ENCODE results near the gene FABP1.

The FABP1 gene

DNA sequence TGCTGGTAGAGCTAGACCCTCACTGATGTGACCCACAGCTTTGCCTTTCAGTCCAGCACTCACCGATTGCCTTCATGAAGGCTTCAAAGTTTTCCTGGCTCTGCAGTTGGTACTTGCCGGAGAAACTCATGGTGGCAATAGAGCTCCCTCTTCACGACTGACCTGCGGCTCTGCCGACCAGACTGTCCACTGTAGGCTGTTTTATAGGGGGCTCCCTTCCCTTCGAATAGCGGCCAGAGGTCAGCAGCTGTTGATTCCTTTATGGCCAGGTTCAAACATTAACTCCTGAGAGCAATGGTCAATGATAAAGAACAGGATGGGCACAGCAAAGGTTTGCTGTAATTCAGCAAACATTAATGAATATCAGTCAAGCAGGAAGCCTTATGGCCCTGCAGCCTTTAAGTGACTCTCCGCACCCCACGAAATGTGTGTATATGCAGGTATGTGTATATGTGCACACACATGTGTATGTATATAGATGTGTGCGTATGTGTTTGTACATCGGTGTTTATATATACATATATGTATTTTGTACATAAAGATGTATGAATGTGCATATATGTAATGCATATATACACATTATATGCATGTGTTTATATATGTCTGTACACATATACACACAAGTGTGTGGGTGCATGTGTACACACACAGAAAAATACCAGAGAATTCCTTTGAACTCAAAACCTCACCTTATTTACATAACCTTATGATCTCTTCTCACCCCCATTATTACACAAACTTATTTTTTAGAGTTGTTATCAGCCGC is at the start of gene FABP1:
Gene FABP1 (minus strand): TSS at position 175 of the 766 bp plus-strand sequence. CDS start 45 bp downstream, at position 130.
- DNase-seq, result no peak

DNA sequence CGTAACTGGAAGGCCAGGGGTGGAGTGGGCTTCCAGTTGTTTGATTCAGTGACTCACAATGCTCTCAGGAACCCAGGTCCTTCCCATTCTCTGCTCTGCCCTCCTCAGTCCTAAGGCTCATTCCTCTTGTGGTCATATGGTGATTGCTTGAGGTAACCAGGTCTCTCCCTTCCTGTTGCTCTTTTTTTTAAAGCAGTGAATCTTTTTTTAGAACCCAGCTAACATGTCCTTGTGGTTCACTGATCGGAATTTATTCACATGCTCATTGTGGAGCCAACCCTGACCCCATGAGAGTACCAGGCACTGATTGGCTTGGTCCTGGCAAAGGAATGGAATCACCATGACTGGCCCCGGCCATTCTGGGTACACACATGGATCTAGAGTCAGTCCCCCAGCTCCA is 49.7 kb upstream of the FABP1 start:
- no peak for DNase-seq

DNA sequence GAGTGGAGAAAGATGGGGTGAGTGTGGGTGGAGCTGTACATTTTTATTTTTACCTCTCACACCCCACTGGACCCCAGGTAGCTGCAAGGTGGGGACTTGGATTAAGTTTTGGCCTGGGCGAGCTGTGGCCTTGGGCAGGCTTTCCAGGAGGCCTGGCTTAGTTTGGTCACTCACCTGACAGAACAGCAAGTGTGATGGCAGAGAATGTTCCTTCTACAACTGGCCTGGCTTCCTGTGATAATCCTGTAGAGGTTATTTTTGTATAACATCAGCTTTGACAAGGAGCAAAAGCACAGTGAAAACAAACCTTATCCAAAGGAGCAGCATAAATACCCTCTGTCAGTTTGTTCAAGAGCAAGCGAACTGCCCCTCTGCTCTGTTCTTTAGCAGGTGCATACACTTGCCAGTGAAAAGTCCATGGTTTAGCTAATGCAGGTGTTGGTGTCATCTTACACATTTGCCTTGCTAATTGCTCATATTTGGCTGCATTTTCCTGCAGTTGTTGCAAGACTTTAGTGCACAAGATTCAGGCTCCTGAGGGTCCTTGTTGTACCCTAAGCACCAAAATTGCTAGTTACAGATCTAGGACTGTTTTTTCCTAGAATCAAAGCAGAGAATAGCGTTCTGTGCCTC is 48.6 kb upstream of the FABP1 start:
- DNase-seq, result no peak

DNA sequence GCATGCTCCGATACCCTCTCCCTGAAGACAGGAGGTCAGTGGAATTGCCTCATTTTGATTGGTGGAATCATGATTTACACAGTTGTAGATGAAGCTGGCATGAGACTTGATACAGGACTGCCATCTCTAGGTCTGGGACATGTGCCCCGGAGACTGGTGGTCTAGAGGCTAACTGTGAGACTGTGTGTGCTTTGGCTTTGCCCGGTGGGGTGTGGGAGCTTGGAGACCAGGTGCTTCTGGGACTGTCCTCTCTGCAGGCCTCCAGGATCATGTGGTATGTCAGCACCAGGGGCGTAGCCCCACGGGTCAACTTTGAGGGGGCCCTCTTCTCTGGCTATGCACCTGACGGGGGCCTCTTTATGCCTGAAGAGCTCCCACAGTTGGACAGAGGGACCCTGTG is 45.0 kb upstream of the FABP1 start:
- no peak for DNase-seq

DNA sequence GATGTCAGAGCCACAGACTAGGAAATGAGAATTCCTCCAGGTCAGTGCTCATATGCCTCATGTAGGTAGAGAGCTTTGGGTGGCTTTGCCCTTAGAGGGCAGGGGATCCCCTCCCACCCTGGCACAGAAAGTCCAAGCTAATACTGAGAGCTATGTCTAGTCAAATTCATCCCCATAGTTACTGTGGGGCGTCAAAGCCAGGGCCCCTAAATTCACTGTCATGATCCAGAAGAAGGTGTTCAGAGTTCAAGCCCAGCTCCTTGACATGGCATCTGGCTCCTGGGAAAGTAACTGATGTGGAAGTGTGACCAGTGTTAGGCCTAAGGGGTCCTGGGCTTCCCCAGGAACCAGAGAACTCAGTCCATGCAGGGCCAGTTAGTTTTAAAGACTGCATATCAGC is 44.1 kb upstream of the FABP1 start:
- no peak for DNase-seq

DNA sequence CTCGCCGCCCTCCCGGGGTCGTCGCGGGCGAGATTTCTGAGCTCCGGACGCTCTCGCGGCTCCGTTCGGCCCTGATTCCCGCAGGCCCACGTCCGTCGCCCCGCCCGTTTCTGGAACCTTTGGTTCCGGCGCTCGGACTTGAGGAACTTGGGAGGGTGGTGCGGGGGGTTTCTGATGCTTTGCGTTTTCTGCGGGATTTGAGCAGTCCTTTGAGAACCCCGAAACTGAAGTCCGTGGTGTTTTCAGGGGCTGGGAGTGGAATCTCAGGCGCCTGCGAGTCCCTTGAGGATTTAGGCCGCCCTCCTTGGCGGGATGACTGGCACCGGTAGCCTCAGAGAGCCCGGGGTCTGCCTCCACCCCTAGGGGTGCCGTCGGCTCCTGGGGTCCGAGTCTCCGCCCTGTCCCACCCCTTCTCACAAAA is 42.6 kb upstream of the FABP1 start:
- DNase-seq, result no peak

DNA sequence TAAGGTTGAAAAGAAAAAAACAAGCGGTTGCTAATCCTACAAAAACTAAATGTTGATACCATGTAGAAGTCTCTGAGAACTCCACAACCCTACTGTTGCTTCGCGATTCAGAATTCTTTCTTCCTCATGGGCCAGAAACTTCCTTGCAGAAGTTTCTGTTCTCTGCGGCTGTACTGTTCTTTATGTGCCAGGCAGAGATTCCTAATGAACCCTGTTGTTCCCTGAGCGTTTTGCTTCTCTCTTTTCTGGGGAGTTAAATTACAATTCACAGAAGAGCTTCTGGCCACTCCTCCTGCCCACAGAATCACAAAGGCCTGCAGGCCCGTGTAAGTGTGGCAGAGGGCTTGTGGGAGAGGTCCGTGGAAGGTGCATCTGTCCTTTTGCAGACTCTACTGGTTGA is 40.5 kb upstream of the FABP1 start:
- DNase-seq, result no peak

DNA sequence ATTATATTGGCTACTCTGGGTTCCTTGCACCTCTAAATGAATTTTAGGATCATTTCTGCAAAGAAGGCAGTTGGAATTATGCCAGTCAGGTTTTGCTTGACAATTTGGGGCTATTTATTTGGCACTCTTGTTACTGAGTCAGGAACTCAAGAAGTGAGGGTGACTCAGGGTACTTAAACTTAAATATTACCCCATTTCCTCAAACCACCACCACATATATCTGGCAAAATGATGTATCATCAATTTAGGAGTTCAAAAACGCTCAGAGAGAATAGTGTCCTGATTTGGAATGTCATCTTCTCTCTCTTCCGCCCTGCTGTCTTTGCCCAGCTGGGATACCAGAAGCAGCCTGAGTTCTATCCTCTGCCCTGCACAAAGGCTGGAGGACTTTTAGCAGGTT is 39.9 kb upstream of the FABP1 start:
- no peak for DNase-seq

DNA sequence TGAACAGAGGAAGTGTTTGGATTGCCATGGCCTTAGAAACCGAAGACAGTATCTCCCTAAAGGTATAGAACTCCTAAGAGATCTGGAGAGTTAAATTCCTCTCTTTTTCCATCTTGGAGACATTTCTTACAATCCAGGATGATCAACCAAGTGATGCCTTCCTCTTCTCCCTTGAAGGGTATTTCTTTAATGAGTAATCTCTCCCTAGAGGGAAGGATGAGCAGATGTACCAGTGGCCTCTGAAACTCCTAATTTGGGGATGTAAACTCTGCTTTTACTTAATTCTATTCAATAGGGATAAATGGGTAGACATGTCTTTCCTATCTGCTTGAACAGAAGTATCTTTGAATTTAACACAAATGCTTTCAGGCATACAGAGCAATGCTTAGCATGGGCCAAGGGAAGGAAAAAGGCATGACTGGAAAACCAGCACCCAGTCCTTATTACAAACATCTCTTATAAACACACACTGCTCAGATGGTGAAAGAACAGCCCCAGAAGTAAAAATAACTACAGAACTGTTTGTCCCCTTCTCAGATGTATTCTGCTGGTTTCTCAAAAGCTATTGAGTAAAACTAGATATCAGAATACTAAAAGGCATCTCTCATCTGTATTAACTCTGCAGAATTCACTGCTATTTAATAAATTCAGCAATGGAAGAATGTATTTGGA is 37.6 kb upstream of the FABP1 start:
- DNase-seq, result no peak

DNA sequence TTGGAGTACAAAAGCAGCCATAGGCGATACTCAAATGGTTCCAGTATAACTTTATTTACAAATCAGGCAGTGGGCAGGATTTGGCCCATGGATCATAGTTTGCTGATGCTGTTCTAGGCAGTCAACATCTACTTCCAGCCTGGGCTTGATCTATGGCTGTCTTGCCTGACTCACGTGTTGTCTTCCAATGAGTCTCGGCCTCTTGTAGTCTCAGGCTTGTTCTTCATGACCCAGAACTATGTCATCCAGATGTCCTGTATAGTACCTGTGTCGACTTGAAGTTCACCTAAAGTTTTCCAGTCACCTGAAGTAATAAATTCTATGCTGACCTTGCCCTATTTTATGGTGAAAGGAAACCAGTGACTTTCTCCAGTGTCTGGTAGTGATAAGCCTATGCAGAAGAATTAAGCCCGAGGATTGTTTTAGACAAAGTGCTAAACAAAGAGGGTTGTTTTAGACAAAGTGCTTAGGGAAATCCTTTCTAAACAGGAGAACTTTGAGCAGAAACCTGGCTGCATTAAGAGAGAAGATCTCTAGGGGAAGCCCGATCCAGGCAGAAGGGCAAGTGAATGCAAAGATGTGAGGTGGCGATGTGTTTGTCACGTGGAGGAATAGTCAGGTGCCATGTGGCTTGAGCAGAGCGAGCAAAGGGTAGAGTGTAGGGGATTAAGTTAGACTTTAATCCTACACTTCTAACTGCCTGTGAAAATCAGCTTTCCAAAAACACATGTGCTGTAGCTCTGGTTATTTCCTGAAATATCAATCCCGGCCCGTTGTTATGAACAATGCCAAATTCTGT is 33.8 kb upstream of the FABP1 start:
- DNase-seq, result no peak

DNA sequence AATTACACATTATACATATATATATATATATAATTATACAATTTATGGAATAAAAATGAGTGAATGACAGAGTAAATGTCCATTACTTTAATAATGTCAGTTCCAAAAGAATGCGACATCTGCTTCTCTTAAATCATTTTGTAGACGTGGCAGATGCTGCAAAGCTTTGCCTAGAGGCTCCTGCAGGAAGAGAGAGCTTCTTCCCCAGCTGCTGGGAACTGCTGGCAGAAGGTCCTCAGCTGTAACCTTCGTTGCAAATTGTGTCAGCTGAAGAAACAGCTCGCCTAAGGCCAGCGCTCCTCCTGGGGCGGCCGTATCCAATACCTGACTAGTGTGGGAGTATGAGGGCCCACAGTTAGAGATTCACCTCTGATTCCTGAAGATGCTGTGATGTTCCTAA is 32.7 kb upstream of the FABP1 start:
- no peak for DNase-seq

DNA sequence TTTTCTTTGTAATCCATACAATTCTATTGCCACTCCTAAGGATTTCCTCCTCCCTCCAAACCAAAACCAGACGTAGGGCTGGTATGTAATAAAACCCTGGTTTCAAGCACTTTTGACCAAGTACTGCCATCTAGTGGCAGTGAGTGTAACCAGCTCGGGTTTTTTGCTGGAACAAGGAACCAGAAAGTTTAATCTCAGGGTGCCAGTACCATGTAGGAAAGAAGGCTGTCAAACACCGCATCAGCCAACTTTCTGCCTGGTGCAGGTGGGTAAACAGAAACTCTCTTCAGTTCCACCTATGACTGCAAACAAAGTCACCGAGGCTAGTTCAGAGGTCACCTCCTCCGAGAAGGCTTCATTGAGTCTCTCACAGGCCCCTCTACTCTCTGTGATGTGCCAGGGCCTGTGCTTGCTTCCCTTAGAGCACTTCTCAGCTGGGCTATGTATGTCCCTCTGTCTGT is 32.1 kb upstream of the FABP1 start:
- DNase-seq, result peak; percentile 9 to 70

DNA sequence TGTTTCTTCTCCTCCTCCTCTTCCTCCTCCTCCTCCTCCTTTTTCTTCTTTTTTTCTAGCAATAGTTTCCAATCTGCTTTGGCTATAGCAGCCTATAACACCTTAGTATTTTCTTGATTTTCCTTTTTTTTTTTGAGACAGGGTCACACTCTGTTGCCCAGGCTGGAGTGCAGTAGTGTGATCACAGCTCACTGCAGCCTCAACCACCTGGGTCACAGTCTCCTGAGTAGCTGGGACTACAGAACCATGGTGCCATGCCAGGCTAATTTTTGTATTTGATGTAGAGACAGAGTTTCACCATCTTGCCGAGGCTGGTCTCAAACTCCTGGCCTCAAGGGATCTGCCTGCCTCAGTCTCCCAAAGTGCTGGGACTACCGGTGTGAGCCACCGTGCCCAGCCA is 31.6 kb upstream of the FABP1 start:
- DNase-seq, result no peak

DNA sequence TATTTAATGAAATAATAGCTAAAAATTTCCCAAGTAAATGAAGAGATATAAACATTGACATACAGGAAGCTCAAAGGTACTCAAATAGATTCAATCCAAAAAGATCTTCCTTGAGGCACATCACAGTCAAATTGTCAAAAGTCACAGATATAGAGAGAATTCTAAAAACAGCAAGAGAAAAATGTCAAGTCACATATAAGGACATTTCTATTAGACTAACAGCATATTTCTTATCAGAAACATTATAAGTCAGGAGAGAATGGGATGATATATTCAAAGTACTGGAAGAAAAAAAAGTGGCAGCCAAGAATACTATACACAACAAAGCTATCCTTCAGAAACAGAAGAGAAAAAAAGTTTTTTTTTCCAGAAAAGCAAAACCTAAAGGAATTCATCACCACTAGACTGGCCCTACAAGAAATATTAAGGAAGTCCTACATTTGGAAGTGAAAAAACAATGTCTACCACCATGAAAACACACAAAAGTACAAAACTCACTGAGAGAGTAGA is 21.1 kb upstream of the FABP1 start:
- DNase-seq, result no peak

DNA sequence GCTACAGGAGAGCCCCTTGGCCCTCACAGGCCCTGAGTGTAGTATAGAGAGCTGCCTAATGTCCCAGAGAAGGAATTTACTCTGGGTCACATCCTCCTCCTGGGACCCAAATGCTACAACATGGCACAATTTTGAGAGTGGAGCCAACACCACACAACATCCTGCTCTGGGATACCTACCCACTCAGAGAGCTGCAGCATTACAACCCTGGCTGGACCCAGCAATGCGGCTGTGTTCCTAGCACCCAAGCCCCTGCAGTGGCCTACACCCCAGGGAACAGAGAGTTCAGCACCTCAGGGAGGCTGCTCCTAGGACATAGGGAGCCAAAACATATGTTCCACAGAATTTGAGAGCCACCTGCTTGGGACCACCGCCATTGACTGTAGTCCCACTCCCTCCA is 19.3 kb upstream of the FABP1 start:
- no peak for DNase-seq

DNA sequence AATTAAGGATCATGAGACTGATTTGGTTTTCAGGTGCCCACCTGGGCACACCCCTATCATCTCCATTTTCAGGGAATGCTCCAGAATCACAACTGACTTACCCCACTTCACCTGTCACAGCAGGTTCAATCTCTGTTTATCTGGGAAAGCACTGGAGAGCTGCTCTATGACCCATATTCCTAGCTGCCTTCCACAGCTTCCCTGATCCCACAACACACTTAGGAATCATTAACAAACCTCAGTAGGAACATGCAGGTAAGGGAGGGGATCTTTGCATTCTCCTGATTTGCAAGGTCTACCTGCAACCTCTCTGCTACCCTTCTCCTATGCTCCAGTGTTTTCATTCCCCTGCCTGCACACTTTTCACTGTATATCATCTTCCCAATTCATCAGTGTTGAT is 18.7 kb upstream of the FABP1 start:
- no peak for DNase-seq

DNA sequence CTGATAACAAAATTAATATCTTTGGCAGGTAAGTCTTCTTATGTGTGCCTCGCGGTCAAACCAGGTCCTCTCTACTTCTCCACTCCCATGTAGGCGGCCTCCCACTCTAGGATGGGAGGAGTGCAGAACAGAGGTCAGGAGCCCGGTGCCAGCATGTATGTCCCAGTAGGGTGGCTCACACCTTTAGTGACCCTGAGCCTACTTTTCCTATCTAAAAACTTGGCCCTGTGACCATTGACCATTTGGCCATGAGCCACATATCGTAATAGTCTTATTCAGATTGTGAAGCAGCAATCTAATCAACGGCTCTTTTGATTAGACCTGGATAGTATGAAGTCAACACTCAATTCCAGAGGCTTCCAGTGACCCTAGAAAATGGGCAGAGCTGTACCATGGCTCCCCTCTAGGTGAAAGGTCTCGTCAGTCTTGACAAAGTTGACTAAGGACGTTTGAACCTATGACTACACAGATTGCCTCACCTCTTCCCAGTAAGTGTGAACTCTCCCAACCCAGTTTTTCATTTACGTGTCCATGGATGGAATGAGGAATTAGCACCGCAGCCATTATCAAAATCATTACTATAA is 17.1 kb upstream of the FABP1 start:
- DNase-seq, result no peak

DNA sequence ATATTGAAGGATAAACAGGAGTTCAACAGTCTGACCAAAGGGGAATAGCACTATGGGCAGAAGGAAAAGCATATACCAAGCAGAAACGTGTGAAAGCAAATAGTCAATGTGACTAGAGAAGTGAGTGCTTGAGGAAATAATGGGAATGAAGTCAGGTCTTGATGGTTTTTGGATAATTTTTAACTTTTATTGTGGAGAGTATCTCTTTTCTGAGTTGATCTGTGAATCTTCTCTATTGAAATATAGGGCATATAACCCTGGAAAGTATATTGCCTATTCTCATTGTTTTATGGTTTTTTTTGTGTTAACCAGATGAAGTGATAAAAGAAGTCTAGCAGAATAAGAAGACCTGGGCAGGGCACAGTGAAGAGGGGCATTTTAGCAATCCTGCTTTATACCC is 16.4 kb upstream of the FABP1 start:
- no peak for DNase-seq

DNA sequence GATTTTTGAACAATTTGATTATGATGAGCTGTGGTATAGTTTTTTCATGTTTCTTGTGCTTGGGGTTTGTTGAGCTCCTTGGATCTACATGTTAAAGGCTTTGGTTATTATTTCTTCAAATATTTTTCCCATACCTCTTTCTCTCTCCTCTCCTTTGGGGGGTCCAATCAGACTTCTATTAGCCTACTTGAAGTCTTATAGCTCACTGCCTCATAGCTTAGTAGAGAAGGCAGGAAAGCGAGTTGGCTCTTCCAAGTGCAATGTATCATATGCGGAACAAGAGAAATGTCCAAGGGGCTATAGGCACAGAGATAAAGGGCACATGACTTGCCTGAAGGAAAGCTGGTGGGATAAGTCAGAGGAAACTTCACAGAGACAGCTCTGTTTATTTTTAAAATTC is 14.1 kb upstream of the FABP1 start:
- no peak for DNase-seq

DNA sequence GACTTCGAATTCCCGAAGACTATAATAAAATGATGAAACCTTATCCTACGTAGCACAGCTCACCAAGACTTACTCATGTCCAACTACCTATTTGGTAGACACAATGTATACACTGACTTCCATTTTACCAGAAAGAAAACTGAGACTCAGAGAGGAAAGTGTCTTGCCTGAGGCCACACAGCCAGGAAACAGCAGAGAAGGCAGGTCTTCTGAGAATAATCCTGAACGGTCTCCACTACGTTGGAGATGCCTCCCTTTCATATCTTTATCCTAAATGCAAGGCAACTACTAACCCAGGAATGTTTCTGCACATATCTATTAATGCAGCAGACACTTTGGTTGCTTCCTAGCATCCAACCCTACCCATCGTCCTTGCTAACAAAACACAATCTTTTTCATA is 11.9 kb upstream of the FABP1 start:
- DNase-seq, result no peak

DNA sequence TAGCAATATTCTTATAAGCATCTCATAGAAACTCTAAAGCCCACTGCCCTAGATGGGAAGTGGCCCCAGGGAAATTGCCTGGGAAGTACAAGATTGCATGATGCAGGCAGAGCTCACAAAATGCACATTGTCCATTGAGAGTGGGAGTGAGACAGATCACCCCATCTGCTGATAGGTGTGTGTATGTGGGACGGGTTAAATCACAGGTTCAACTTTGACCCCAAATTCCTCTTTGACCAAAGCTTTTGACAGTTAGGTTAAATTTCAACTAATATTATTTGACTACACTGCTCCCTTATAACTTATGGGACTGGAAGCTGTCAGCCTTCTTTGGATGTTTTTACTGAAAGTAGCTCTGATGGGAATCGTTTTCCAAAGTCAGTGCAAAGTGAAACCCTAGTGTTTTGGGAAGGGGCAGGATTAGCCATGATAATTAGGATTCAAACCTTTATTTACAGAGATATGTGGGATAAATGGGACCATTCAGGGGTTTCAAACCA is 11.4 kb upstream of the FABP1 start:
- DNase-seq, result no peak

DNA sequence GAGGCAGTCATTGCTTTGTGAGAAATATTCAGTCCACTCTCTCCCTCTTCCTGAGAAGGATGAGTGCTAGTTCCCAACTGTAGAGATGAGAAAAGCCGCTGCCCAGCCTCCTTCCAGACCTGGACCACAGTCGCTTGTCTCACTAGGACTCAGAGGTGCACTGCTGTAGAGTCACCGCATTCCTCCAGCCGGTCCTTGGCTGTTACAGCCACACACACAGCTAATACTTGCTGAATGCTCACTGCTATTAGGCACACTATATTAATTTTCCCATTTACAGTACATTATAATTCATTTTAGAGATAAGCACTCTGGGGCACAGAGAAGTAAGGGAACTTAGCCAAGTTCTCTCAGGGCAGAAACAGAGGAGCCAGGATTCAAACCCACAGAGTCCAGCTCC is 10.0 kb upstream of the FABP1 start:
- DNase-seq, result no peak

DNA sequence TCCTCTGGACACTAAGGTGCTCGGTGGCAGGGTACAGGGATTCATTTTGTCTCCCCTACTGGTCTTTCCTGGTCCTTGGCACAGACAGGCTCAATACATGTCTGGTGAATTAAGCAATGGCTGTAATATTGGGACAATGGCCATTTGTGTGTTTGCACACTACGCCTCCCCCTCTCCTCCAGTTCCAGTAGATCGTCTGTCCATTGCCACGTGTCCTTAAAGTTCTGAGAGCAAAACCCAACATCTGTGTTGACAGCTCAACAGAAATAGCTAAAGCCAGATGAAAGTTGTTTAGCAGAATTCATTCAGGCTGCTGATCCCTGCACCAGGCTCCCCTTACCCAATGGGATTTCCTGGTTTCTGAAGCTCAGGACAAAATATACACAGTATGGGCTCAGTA is 9.0 kb upstream of the FABP1 start:
- DNase-seq, result no peak
